Progenitor cell of endocrine pancreas (in vitro differentiated cells): ENCODE data around the gene CRHR1. TPM values are rescaled to one million over a fixed set of nuclear protein-coding genes. Genes with fewer than 3 reads are reported as not detected.

Experiments used
- DNase-seq: peaks from one replicate; pipeline ENCODE4 v3.0.0; 2021; ENCODE audit warnings: low spot score; ENCODE audit not compliant: unreplicated experiment
- H3K27ac Mint-ChIP-seq: 2 replicates; pipeline ENCODE4 v1.8.0; 2021; ENCODE audit warnings: mild to moderate bottlenecking, moderate library complexity, mixed read lengths
- H3K27me3 Mint-ChIP-seq: 2 replicates; pipeline ENCODE4 v1.8.0; 2021; ENCODE audit warnings: mixed read lengths
- H3K36me3 Mint-ChIP-seq: 2 replicates; pipeline ENCODE4 v1.8.0; 2022; ENCODE audit warnings: mixed read lengths; ENCODE audit not compliant: insufficient read depth
- H3K4me1 Mint-ChIP-seq: 2 replicates; pipeline ENCODE4 v1.8.0; 2021; ENCODE audit warnings: low read depth, mixed read lengths
- H3K4me3 Mint-ChIP-seq: 2 replicates; pipeline ENCODE4 v1.8.0; 2021; ENCODE audit warnings: low read depth, mild to moderate bottlenecking, moderate library complexity, mixed read lengths
- H3K9me3 Mint-ChIP-seq: 2 replicates; pipeline ENCODE4 v1.8.0; 2021; ENCODE audit warnings: low read depth, mixed read lengths
- total RNA-seq: library from RNA; stranded (reverse); gene quantifications from 2 replicates; pipeline ENCODE4 v1.2.1, GENCODE V29; 2021
- TF ChIP-seq, protein P1 (sequence below): fragments of 200-600 bp; sonication (generic); IDR thresholded peaks from one replicate; pipeline ENCODE4 v1.5.0; 2021; ENCODE audit warnings: antibody characterized with exemption, mild to moderate bottlenecking; ENCODE audit not compliant: unreplicated experiment

Gene CRHR1
- total RNA-seq, 1 donor from 2014 or later = not detected

- no peak for DNase-seq
- Mint-ChIP-seq H3K4me3 (no peak overlapping the region), H3K27ac (no peak overlapping the region), H3K9me3 (no peaks in the 10 kb centered on the region), H3K4me1 (peaks cover 2% of the 10 kb centered on the region), H3K27me3 (peaks cover 48% of the 10 kb centered on the region), H3K36me3 (no peaks in the 10 kb centered on the region)
- TF ChIP-seq, protein P1, sequence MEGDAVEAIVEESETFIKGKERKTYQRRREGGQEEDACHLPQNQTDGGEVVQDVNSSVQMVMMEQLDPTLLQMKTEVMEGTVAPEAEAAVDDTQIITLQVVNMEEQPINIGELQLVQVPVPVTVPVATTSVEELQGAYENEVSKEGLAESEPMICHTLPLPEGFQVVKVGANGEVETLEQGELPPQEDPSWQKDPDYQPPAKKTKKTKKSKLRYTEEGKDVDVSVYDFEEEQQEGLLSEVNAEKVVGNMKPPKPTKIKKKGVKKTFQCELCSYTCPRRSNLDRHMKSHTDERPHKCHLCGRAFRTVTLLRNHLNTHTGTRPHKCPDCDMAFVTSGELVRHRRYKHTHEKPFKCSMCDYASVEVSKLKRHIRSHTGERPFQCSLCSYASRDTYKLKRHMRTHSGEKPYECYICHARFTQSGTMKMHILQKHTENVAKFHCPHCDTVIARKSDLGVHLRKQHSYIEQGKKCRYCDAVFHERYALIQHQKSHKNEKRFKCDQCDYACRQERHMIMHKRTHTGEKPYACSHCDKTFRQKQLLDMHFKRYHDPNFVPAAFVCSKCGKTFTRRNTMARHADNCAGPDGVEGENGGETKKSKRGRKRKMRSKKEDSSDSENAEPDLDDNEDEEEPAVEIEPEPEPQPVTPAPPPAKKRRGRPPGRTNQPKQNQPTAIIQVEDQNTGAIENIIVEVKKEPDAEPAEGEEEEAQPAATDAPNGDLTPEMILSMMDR = no peak
Observed at GRCh38 chr17:45759761-45760160, 24.4 kb upstream of the CRHR1 start.

GRCh38 chr17:45761957-45762565 lies 22.1 kb upstream of the CRHR1 start:
- no peak overlapping the region for H3K4me3 Mint-ChIP-seq
- H3K36me3 Mint-ChIP-seq = no peaks in the 10 kb centered on the region
- peaks cover 2% of the 10 kb centered on the region for H3K4me1 Mint-ChIP-seq
- TF ChIP-seq, protein P1 = no peak
- DNase-seq = no peak
- no peak overlapping the region for H3K27ac Mint-ChIP-seq
- H3K9me3 Mint-ChIP-seq = no peaks in the 10 kb centered on the region
- peaks cover 30% of the 10 kb centered on the region for H3K27me3 Mint-ChIP-seq

- DNase-seq = no peak
- TF ChIP-seq, protein P1 = no peak
- no peak overlapping the region for H3K27ac Mint-ChIP-seq
- H3K36me3 Mint-ChIP-seq = no peaks in the 10 kb centered on the region
- peaks cover 2% of the 10 kb centered on the region for H3K4me1 Mint-ChIP-seq
- no peaks in the 10 kb centered on the region for H3K9me3 Mint-ChIP-seq
- peaks cover 29% of the 10 kb centered on the region for H3K27me3 Mint-ChIP-seq
- H3K4me3 Mint-ChIP-seq = no peak overlapping the region
Observed at GRCh38 chr17:45763182-45763581, 20.9 kb upstream of the CRHR1 start.

DNA sequence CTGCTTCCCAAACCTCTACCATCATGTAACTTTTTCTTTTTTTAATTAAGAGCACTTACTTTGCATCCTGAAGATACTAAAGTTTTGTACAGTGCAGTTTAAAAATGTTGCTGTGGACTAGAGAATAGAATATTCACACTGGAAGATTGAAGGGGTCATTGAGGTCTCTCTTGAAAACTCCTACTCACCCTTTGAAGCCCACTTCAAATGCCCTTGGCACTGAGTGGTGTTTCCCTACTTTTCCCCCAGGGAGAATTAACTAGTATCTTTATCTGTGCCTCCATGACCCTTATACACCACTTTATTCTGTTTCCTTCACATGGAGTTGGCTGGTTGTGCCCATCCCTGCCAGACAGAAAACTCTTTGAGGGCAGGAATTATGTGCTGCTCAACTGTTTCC lies 19.6 kb upstream of the CRHR1 start:
- H3K9me3 Mint-ChIP-seq = no peaks in the 10 kb centered on the region
- no peaks in the 10 kb centered on the region for H3K36me3 Mint-ChIP-seq
- DNase-seq = no peak
- H3K4me3 Mint-ChIP-seq = no peak overlapping the region
- peaks cover 2% of the 10 kb centered on the region for H3K4me1 Mint-ChIP-seq
- TF ChIP-seq, protein P1 = no peak
- H3K27ac Mint-ChIP-seq = no peak overlapping the region
- H3K27me3 Mint-ChIP-seq = peaks cover 36% of the 10 kb centered on the region

- Mint-ChIP-seq H3K4me3 (no peak overlapping the region), H3K4me1 (peaks cover 5% of the 10 kb centered on the region), H3K27me3 (peaks cover 53% of the 10 kb centered on the region), H3K36me3 (no peaks in the 10 kb centered on the region), H3K9me3 (no peaks in the 10 kb centered on the region), H3K27ac (no peak overlapping the region)
- DNase-seq = no peak
- TF ChIP-seq, protein P1 = peak; percentile 26
Observed at GRCh38 chr17:45768000-45768399, 16.1 kb upstream of the CRHR1 start.
